Fibroblast of mammary gland (primary cell): ENCODE measurements around the gene LMTK2.

ENCODE experiments used
- DNase-seq: peaks from one replicate; pipeline ENCODE4 v3.0.0-alpha.2; 2010; ENCODE audit warnings: low read depth
- H3K4me3 ChIP-seq: 2 replicates; pipeline ENCODE4 v1.5.1; 2011; ENCODE audit warnings: low read depth, mild to moderate bottlenecking, low read length, moderate library complexity; ENCODE audit not compliant: control insufficient read depth
- CTCF ChIP-seq: conservative IDR thresholded peaks from 2 replicates; pipeline ENCODE4 v1.5.1; 2011; ENCODE audit warnings: low read depth, low read length, inconsistent platforms; ENCODE audit not compliant: control insufficient read depth, insufficient read depth

Gene LMTK2

GRCh38 chr7:98126311-98127142 is 19.9 kb downstream of the LMTK2 start:
- DNase-seq = peak; percentile 43
- no peak for TF ChIP-seq CTCF
- H3K4me3 ChIP-seq = no peak overlapping the region

GRCh38 chr7:98128346-98128745 is 21.7 kb downstream of the LMTK2 start:
- TF ChIP-seq CTCF = no peak
- H3K4me3 ChIP-seq = no peak overlapping the region
- no peak for DNase-seq

GRCh38 chr7:98130959-98131358 is 24.3 kb downstream of the LMTK2 start:
- no peak overlapping the region for H3K4me3 ChIP-seq
- TF ChIP-seq CTCF = no peak
- no peak for DNase-seq

- peak; percentile 16 for DNase-seq
- H3K4me3 ChIP-seq = no peak overlapping the region
- no peak for TF ChIP-seq CTCF
Measured at GRCh38 chr7:98133181-98133580, 26.5 kb downstream of the LMTK2 start.

- peak; percentile 41 for DNase-seq
- no peak overlapping the region for H3K4me3 ChIP-seq
- TF ChIP-seq CTCF = no peak
Measured at GRCh38 chr7:98133621-98134303, 27.1 kb downstream of the LMTK2 start.

GRCh38 chr7:98134420-98135228 is 28.0 kb downstream of the LMTK2 start:
- no peak for DNase-seq
- no peak for TF ChIP-seq CTCF
- H3K4me3 ChIP-seq = no peak overlapping the region
